T47D (cell line): ENCODE measurements around the gene MESP1.
A peak's percentile ranks its signal among the peaks of the same experiment; 100 is the strongest.

Source experiments
- DNase-seq, 2 experiments: peaks; one replicate each; pipeline versions ENCODE4 v3.0.0 to v3.0.0-alpha.2; 2011 to 2012; ENCODE audit warnings: low read depth in 1 of 2, low spot score in 1 of 2
- JUND ChIP-seq: IDR thresholded peaks from 2 replicates; pipeline ENCODE4 v1.6.1; 2012; ENCODE audit warnings: low read depth
- in situ Hi-C: cut with HindIII; loops from 2 replicates; pipeline ENCODE4 v1.10.0; 2016; ENCODE audit warnings: low sequenced_read_pairs, low pct_unique_long_range_greater_than_20kb

Gene MESP1

DNA sequence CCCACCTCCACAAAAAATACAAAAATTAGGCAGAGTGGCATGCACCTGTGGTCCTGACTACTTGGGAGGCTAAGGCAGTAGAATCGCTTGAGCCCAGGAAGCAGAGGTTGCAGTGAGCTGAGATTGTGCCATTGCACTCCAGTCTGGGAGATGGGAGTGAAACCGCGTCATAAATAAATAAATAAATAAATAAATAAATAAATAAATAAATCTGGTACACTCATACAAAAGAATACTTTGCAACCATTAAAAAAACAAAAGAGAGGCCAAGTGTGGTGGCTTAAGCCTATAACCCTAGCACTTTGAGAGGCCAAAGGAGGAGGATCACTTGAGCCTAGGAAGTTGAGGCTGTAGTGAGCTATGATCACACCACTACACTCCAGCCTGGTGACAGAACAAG, 28.0 kb downstream of the MESP1 start:
- in situ Hi-C loops, result no loop called here
- no peak for TF ChIP-seq JUND
- no peak for DNase-seq

DNA sequence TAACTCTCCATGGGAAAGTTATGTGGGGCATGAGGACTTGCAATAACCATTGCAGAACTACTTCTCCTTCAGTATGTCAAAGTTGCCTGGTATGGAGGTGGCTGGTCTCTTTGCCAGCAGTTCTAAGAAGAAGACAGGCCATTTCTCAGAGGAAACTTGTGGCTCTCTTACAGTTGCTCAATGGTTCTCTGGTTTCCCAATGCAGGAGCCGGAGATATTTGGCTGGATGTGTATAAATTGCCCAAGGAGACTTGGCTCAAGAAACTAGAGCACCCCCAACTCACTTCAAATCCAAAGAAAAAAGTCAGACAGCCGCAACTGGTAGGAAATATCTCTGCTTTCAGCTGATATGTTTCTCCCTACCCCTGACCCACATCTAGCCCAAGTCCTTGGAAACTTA, 36.3 kb downstream of the MESP1 start:
- no peak for TF ChIP-seq JUND
- in situ Hi-C loops, result no loop called here
- no peak for DNase-seq

DNA sequence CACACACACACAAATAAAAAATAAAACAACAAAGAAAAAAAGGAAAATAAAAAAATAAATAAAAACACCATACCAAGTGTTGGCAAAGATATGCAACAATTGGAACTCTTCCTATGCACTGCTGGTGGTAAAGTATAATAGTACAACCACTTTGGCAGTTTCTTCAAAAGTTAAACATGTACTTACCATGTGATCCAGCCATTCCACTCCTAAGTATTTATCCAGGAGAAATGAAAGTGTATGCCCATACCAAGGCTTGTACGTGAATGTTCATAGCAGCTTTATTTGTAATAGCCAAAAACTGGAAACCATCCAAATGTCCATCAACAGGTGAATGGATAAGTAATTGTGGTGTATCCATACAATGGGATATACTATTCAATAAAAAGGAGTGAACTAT, 43.5 kb downstream of the MESP1 start:
- TF ChIP-seq JUND, result no peak
- in situ Hi-C loops, result no loop called here
- peak in 1 of 2 experiments; percentile 31 for DNase-seq

- TF ChIP-seq JUND, result no peak
- DNase-seq, result no peak
- in situ Hi-C loops, result no loop called here
These were observed 46.6 kb downstream of the MESP1 start for GRCh38 chr15:89704411-89704810.
